Measurements from ENCODE around the gene SOHLH1. TPM values are rescaled to one million over a fixed set of nuclear protein-coding genes. Genes with fewer than 3 reads are reported as not detected.

Gene SOHLH1
- total and polyA plus RNA-seq, 10 of the 15 experiments (the other 5 are each of a cell fraction or from before 2014, with no cell fraction given) = not detected

- ChIA-PET SMC1A (ENCODE audit: uncharacterized antibody, unreplicated experiment) (no interaction called here), CTCF (no interaction called here), RAD21 (ENCODE audit: unreplicated experiment) (no interaction called here), POLR2A (no interaction called here)
- no peak overlapping the region for H3K27ac ChIP-seq (ENCODE audit: control insufficient read depth, insufficient read depth)
- H2AFZ ChIP-seq (ENCODE audit: control insufficient read depth, low read depth, low read length) = no peak overlapping the region
- WGBS (ENCODE audit: insufficient coverage, insufficient replicate concordance, low lambda C conversion rate, missing lambda C conversion rate) = 55% methylated on average over 41 of the region's 41 CpGs
- H3K79me2 ChIP-seq (ENCODE audit: control insufficient read depth, insufficient read depth, low read length) = no peaks in the 10 kb centered on the region
- H3K27me3 ChIP-seq (replicated peaks in 1 of 2; ENCODE audit: control insufficient read depth in 2 of 2, insufficient read depth in 2 of 2, low read length in 1 of 2) = no peaks in the 10 kb centered on the region
- TF ChIP-seq KLF5 (IDR thresholded peaks at IDR 0.05; ENCODE audit: partially characterized antibody) = no peak
- TF ChIP-seq NBN (IDR thresholded peaks at IDR 0.05) = no peak
- no peak for TF ChIP-seq BCL3 (IDR thresholded peaks at IDR 0.05; ENCODE audit: borderline replicate concordance, insufficient read depth, low read depth, low read length, poor library complexity, severe bottlenecking)
- TF ChIP-seq PKNOX1 (IDR thresholded peaks at IDR 0.05) = no peak
- TF ChIP-seq RFX5 (IDR thresholded peaks at IDR 0.05; ENCODE audit: low read depth, low read length) = no peak
- TF ChIP-seq POU2F2 (IDR thresholded peaks at IDR 0.05; ENCODE audit: borderline replicate concordance, low read depth, low read length) = no peak
- TF ChIP-seq SRF (IDR thresholded peaks at IDR 0.05; ENCODE audit: low read depth in 2 of 2, low read length in 2 of 2) = no peak
- TF ChIP-seq NR2C2 (IDR thresholded peaks at IDR 0.05; ENCODE audit: borderline replicate concordance, control insufficient read depth, insufficient read length, low read depth) = no peak
- no peak for TF ChIP-seq NR2F1 (conservative IDR thresholded peaks at IDR 0.05)
- no peak for TF ChIP-seq SIN3A (IDR thresholded peaks at IDR 0.05; ENCODE audit: low read depth, low read length)
- no peak for TF ChIP-seq ESRRA (IDR thresholded peaks at IDR 0.05; ENCODE audit: low read length)
- TF ChIP-seq NFXL1 (IDR thresholded peaks at IDR 0.05; ENCODE audit: borderline replicate concordance) = no peak
- H3K4me2 ChIP-seq (ENCODE audit: control insufficient read depth, insufficient read depth) = no peak overlapping the region
- DNase-seq (ENCODE audit: low read depth, low spot score) (no peak), ATAC-seq (no peak), FAIRE-seq (no peak)
- no peak overlapping the region for H3K4me3 ChIP-seq
- BruUV-seq (replicated peaks) = no TSS peak
- in situ Hi-C loops (cut with MboI) = no loop called here
- no peaks in the 10 kb centered on the region for H4K20me1 ChIP-seq (ENCODE audit: control insufficient read depth, insufficient read depth)
- no peak overlapping the region for H3K9ac ChIP-seq (ENCODE audit: control insufficient read depth, insufficient read depth, low read length)
- H3K9me3 ChIP-seq (replicated peaks; ENCODE audit: control insufficient read depth, insufficient read depth, low read length) = no peaks in the 10 kb centered on the region
- H3K36me3 ChIP-seq (ENCODE audit: control insufficient read depth in 2 of 2, insufficient read depth in 2 of 2, low read length in 1 of 2) = no peaks in the 10 kb centered on the region
- intact Hi-C loops (cut with micrococcal nuclease; ENCODE audit: unreplicated experiment) = no loop called here
- no peaks in the 10 kb centered on the region for H3K4me1 ChIP-seq (ENCODE audit: control insufficient read depth, insufficient read depth, low read length)
These were observed 28.3 kb downstream of the SOHLH1 start for GRCh38 chr9:135670721-135671590.

Data from GM12878 (cell line).